Stimulated activated CD8-positive, alpha-beta memory T cell treated with anti-CD3 and anti-CD28 coated beads, Interleukin-7, amount 100 ng/mL, for 1 hour (primary cell): ENCODE measurements around the gene OR2B6.
"Not testable (repeated sequence)": the region's sequence is repeated elsewhere in the genome, so short reads cannot be mapped to it uniquely, and the experiment has no call there.

Experiments
- DNase-seq, 2 donors: peaks; one replicate each; pipeline ENCODE4 v3.0.0-alpha.2; 2020; ENCODE audit warnings: low read depth in 2 of 2

Gene OR2B6

GRCh38 chr6:27956941-27957340 lies at the start of gene OR2B6:
Gene OR2B6 (plus strand): TSS chr6:27957241. CDS start chr6:27957241, 0 bp downstream.
- no peak for DNase-seq

GRCh38 chr6:27908017-27908416 lies 49.0 kb upstream of the OR2B6 start:
- DNase-seq = no peak

- no peak for DNase-seq
These were observed 45.0 kb upstream of the OR2B6 start, which contains the start of gene OR2B2 for GRCh38 chr6:27911956-27912446. Gene OR2B2 (minus strand): TSS chr6:27912396. CDS start chr6:27912319, 77 bp downstream.

- no peak for DNase-seq
These were observed 34.1 kb upstream of the OR2B6 start for GRCh38 chr6:27922949-27923348.

GRCh38 chr6:27924179-27924578 lies 32.9 kb upstream of the OR2B6 start:
- DNase-seq = no peak

GRCh38 chr6:27928041-27928440 lies 29.0 kb upstream of the OR2B6 start:
- not testable (repeated sequence) for DNase-seq

GRCh38 chr6:27929930-27930329 lies 27.1 kb upstream of the OR2B6 start:
- DNase-seq = not testable (repeated sequence)

GRCh38 chr6:27931209-27931608 lies 25.8 kb upstream of the OR2B6 start:
- no peak for DNase-seq

- no peak for DNase-seq
These were observed 16.3 kb upstream of the OR2B6 start for GRCh38 chr6:27940766-27941165.

GRCh38 chr6:27943072-27943471 lies 14.0 kb upstream of the OR2B6 start:
- not testable (repeated sequence) for DNase-seq

GRCh38 chr6:27948237-27948636 lies 8.8 kb upstream of the OR2B6 start:
- DNase-seq = no peak

- no peak for DNase-seq
These were observed 6.0 kb upstream of the OR2B6 start for GRCh38 chr6:27951040-27951439.

GRCh38 chr6:27957516-27957915 lies 475 bp downstream of the OR2B6 start:
- DNase-seq = no peak

GRCh38 chr6:27962506-27962905 lies 5.5 kb downstream of the OR2B6 start:
- DNase-seq = no peak

- DNase-seq = no peak
These were observed 9.0 kb downstream of the OR2B6 start for GRCh38 chr6:27966044-27966443.

- no peak for DNase-seq
These were observed 9.9 kb downstream of the OR2B6 start for GRCh38 chr6:27966816-27967426.

GRCh38 chr6:27970444-27970843 lies 13.4 kb downstream of the OR2B6 start:
- no peak for DNase-seq

GRCh38 chr6:27972750-27973149 lies 15.7 kb downstream of the OR2B6 start:
- no peak for DNase-seq

GRCh38 chr6:27977387-27977786 lies 20.3 kb downstream of the OR2B6 start:
- no peak for DNase-seq

- DNase-seq = no peak
These were observed 21.7 kb downstream of the OR2B6 start for GRCh38 chr6:27978705-27979104.

GRCh38 chr6:27980111-27980510 lies 23.1 kb downstream of the OR2B6 start:
- no peak for DNase-seq

- DNase-seq = no peak
These were observed 30.1 kb downstream of the OR2B6 start for GRCh38 chr6:27986928-27987725.

GRCh38 chr6:27994616-27995015 lies 37.6 kb downstream of the OR2B6 start:
- no peak for DNase-seq
